Measurements from ENCODE around the gene PCBP4.

DNA sequence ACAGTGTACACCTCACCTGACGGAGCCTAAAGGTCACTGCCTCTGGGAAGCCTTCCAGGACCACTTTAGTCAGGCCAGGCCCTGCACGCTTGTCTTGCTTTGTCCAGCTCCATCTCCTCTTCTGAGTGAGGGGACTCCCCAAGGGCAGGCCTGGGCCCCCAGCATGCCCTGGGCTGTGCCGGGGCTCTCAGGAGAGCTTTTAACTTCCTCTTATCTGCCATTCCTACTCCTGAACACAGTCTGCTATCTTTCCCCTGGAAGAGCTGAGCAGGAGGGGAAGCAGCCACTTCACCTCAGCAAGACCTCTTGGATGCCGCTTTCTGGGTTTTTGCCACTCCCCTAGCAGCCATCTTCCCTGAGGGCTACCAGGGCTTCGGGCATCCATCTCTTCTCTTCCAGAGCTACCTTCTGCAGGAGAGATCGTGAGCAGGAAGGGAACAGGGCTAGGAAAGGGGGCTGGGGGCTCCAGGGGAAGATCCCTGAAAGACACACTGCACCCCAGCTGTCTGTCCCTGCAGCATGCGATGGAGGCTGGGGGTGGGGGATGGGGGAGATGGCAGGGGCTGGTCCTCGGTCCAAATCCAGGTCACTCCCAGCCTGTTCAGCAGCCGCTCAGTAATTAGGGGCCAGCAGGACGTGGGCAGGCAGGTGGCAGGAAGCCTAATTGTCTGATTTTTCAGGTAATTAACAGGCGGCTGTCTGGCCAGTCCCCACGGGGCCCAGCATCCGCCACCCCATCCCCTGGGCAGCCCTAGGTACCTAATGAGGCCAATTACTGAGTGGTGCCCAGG lies 48.4 kb upstream of the PCBP4 start:
- TF ChIP-seq, protein P1, sequence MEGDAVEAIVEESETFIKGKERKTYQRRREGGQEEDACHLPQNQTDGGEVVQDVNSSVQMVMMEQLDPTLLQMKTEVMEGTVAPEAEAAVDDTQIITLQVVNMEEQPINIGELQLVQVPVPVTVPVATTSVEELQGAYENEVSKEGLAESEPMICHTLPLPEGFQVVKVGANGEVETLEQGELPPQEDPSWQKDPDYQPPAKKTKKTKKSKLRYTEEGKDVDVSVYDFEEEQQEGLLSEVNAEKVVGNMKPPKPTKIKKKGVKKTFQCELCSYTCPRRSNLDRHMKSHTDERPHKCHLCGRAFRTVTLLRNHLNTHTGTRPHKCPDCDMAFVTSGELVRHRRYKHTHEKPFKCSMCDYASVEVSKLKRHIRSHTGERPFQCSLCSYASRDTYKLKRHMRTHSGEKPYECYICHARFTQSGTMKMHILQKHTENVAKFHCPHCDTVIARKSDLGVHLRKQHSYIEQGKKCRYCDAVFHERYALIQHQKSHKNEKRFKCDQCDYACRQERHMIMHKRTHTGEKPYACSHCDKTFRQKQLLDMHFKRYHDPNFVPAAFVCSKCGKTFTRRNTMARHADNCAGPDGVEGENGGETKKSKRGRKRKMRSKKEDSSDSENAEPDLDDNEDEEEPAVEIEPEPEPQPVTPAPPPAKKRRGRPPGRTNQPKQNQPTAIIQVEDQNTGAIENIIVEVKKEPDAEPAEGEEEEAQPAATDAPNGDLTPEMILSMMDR (IDR thresholded peaks at IDR 0.05; ENCODE audit: low read depth, low read length): no peak
- no peak for TF ChIP-seq EZH2phosphoT487 (IDR thresholded peaks at IDR 0.05; ENCODE audit: low read depth)

All from OCI-LY3 (cell line).